CD14-positive monocyte (primary cell): Measurements from ENCODE around the gene EYS. TPM values are rescaled to one million over a fixed set of nuclear protein-coding genes. Genes with fewer than 3 reads are reported as not detected.

Experiments
- DNase-seq, 3 donors: peaks; one replicate each; pipeline ENCODE4 v3.0.0-alpha.2; 2011 to 2022
- H2AFZ ChIP-seq: 2 replicates; pipeline ENCODE4 v1.6.0; 2012; ENCODE audit warnings: mild to moderate bottlenecking, low read depth, low read length, inconsistent platforms; ENCODE audit not compliant: insufficient read depth, poor library complexity, severe bottlenecking
- H3K27ac ChIP-seq, 2 donors: 1 replicate in 1 of 2; 2 replicates in 1 of 2; pipeline ENCODE4 v1.5.1; 2012 to 2013; ENCODE audit warnings: low read length in 2 of 2, control low read depth in 1 of 2, inconsistent platforms in 1 of 2, low read depth in 1 of 2, mild to moderate bottlenecking in 1 of 2
- H3K27me3 ChIP-seq, 2 donors: one replicate each; pipeline versions ENCODE4 v1.6.0 to v1.6.1; 2011 to 2013; ENCODE audit warnings: low read length in 2 of 2; ENCODE audit not compliant: control insufficient read depth in 2 of 2, insufficient read depth in 2 of 2
- H3K36me3 ChIP-seq, 2 donors: replicated peaks in 1 of 2; 1 replicate in 1 of 2; 2 replicates in 1 of 2; pipeline versions ENCODE4 v1.5.1 to v1.6.1; 2012 to 2013; ENCODE audit warnings: low read length in 2 of 2, control low read depth in 1 of 2, inconsistent platforms in 1 of 2, mild to moderate bottlenecking in 1 of 2; ENCODE audit not compliant: insufficient read depth in 2 of 2, control insufficient read depth in 1 of 2
- H3K4me1 ChIP-seq, 2 donors: 1 replicate in 1 of 2; 2 replicates in 1 of 2; pipeline versions ENCODE4 v1.5.1 to v1.6.1; 2012 to 2013; ENCODE audit warnings: low read length in 2 of 2, control low read depth in 1 of 2, inconsistent platforms in 1 of 2, mild to moderate bottlenecking in 1 of 2, moderate library complexity in 1 of 2; ENCODE audit not compliant: insufficient read depth in 2 of 2, control insufficient read depth in 1 of 2
- H3K4me2 ChIP-seq: replicated peaks from 2 replicates; pipeline ENCODE3; 2012; ENCODE audit warnings: low read length, moderate library complexity, mild to moderate bottlenecking; ENCODE audit not compliant: poor library complexity, severe bottlenecking; ENCODE audit errors: extremely low read depth
- H3K4me3 ChIP-seq, 3 experiments: fragments of 200-600 bp in 1 of 3; sonication (generic) in 1 of 3; replicated peaks in 1 of 3; 1 replicate in 2 of 3; 2 replicates in 1 of 3; pipeline ENCODE4 v1.5.1; 2011 to 2013; ENCODE audit warnings: low read length in 3 of 3, mild to moderate bottlenecking in 3 of 3, control low read depth in 2 of 3, low read depth in 2 of 3, inconsistent platforms in 1 of 3, moderate library complexity in 1 of 3
- H3K79me2 ChIP-seq: 2 replicates; pipeline ENCODE4 v1.6.0; 2012; ENCODE audit warnings: mild to moderate bottlenecking, control low read depth, inconsistent platforms, low read length, moderate library complexity; ENCODE audit not compliant: insufficient read depth
- H3K9ac ChIP-seq: 2 replicates; pipeline ENCODE4 v1.6.0; 2017; ENCODE audit warnings: low read length, mild to moderate bottlenecking; ENCODE audit not compliant: insufficient read depth, poor library complexity, severe bottlenecking
- H3K9me3 ChIP-seq, 2 donors: replicated peaks in 1 of 2; 1 replicate in 1 of 2; 2 replicates in 1 of 2; pipeline versions ENCODE4 v1.5.1 to v1.6.1; 2012 to 2013; ENCODE audit warnings: low read length in 2 of 2, control low read depth in 1 of 2; ENCODE audit not compliant: control insufficient read depth in 1 of 2, insufficient read depth in 1 of 2
- H4K20me1 ChIP-seq: 2 replicates; pipeline ENCODE4 v1.6.0; 2012; ENCODE audit warnings: mild to moderate bottlenecking, low read length, control low read depth, moderate library complexity; ENCODE audit not compliant: insufficient read depth
- H3K27ac Mint-ChIP-seq, 7 donors: one replicate each; pipeline ENCODE4 v1.8.0; 2020; ENCODE audit warnings: mild to moderate bottlenecking in 7 of 7, mixed read lengths in 7 of 7, moderate library complexity in 6 of 7, inconsistent platforms in 2 of 7
- H3K27me3 Mint-ChIP-seq, 3 donors: one replicate each; pipeline ENCODE4 v1.8.0; 2021 to 2022; ENCODE audit warnings: low read depth in 3 of 3, mild to moderate bottlenecking in 3 of 3, mixed read lengths in 3 of 3, moderate library complexity in 3 of 3, inconsistent platforms in 1 of 3
- H3K36me3 Mint-ChIP-seq, 2 donors: one replicate each; pipeline ENCODE4 v1.8.0; 2020; ENCODE audit warnings: mixed read lengths in 2 of 2, inconsistent platforms in 1 of 2, mild to moderate bottlenecking in 1 of 2
- H3K4me1 Mint-ChIP-seq: one replicate; pipeline ENCODE4 v1.8.0; 2020; ENCODE audit warnings: mild to moderate bottlenecking, mixed read lengths
- H3K4me3 Mint-ChIP-seq, 2 donors: one replicate each; pipeline ENCODE4 v1.8.0; 2020; ENCODE audit warnings: mild to moderate bottlenecking in 2 of 2, mixed read lengths in 2 of 2, moderate library complexity in 1 of 2
- H3K9me3 Mint-ChIP-seq, 7 donors: one replicate each; pipeline ENCODE4 v1.8.0; 2020 to 2022; ENCODE audit warnings: mixed read lengths in 7 of 7, mild to moderate bottlenecking in 6 of 7, moderate library complexity in 6 of 7, inconsistent platforms in 2 of 7
- WGBS: methylation state at CpG from one replicate; pipeline ENCODE4 v1.1.5; 2013; ENCODE audit warnings: missing lambda C conversion rate; ENCODE audit not compliant: insufficient coverage; 5-methylcytosine and 5-hydroxymethylcytosine counted together
- intact Hi-C, 2 donors: fragments of 100-400 bp; cut with micrococcal nuclease; formaldehyde crosslinking; loops; one replicate each; pipeline versions ENCODE4 v1.15.0 to v1.15.1; 2023
- polyA plus RNA-seq, 3 donors: library from polyadenylated mRNA; depleted of rRNA in 1 of 3; unstranded in 2 of 3; stranded (reverse) in 1 of 3; fragments of 300-500 nt in 2 of 3; fragments of >200 nt in 1 of 3; fragmentation: Illumina TruSeq in 2 of 3; gene quantifications; 1 replicate in 2 of 3; 2 replicates in 1 of 3; pipeline ENCODE4 v1.2.3, GENCODE V29; 2012 to 2021
- TF ChIP-seq, protein P1 (sequence below): fragments of 200-600 bp; IDR thresholded peaks from one replicate; pipeline ENCODE4 v1.8.0; 2022; ENCODE audit warnings: antibody characterized with exemption, mild to moderate bottlenecking

The EYS gene
- polyA plus RNA-seq, 3 donors, result 0.01 to 0.03 TPM; not detected in 1

DNA sequence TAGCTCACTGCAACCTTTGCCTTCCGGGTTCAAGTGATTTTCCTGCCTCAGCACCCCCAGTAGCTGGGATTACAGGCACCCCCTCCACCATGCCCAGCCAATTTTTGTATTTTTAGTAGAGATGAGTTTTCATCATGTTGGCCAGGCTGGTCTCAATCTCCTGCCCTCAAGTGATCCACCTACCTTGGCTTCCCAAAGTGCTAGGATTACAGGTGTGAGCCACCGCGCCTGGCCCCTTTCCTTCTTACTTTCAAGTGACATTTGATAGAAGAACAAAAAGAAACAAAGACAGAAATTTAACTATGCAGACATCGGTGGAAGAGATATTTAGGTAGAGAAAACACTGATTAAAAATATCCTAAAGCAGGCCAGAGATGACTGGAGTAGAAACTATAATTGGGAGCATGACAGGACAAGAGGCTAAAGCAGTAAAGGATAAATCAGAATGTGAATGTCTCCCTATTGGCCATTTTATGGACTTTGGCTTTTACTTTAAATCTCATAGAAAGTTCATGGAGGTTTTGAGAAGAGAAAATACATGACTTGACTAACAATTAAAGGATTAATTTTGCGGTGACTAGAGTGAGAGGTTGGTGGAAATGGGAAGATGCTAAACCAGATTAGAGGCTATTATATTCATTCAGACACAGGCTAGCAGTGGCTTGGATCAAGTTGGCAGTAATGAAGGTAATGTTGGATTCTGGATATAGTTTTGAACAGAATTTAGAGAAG is 2.2 kb upstream of the EYS start:
- no peaks in the 10 kb centered on the region for H3K36me3 Mint-ChIP-seq

DNA sequence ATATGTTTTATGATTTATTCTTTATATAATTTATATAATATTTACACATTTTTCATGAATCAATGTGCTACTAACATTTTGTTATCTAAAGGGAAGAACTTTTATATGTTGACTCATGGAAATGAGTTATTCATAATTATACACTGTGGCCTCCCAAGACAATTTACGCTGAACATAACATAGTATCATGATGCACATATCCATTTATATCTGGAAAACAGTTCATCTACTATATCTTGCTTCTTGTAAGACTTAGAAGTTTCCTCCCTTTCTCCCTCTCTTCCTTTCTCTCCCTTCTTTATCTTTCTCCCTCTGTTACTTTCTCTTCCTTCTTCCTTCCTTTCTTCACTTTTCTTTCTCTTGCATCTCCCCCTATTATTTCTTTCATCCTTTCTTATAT is 1.1 kb upstream of the EYS start:
- H3K79me2 ChIP-seq, result no peaks in the 10 kb centered on the region
- peaks cover 0 to 3% (median 1%) of the 10 kb centered on the region in 7 donors for H3K9me3 Mint-ChIP-seq
- no peak for DNase-seq
- no peak overlapping the region for H3K4me3 ChIP-seq
- H3K9me3 ChIP-seq, result no peaks in the 10 kb centered on the region
- no peak overlapping the region for H3K4me3 Mint-ChIP-seq
- intact Hi-C loops, result no loop called here
- H3K4me2 ChIP-seq, result no peak overlapping the region
- H2AFZ ChIP-seq, result no peak overlapping the region
- TF ChIP-seq, protein P1, sequence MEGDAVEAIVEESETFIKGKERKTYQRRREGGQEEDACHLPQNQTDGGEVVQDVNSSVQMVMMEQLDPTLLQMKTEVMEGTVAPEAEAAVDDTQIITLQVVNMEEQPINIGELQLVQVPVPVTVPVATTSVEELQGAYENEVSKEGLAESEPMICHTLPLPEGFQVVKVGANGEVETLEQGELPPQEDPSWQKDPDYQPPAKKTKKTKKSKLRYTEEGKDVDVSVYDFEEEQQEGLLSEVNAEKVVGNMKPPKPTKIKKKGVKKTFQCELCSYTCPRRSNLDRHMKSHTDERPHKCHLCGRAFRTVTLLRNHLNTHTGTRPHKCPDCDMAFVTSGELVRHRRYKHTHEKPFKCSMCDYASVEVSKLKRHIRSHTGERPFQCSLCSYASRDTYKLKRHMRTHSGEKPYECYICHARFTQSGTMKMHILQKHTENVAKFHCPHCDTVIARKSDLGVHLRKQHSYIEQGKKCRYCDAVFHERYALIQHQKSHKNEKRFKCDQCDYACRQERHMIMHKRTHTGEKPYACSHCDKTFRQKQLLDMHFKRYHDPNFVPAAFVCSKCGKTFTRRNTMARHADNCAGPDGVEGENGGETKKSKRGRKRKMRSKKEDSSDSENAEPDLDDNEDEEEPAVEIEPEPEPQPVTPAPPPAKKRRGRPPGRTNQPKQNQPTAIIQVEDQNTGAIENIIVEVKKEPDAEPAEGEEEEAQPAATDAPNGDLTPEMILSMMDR, result no peak
- no peaks in the 10 kb centered on the region for H3K27me3 Mint-ChIP-seq
- no peak overlapping the region for H3K9ac ChIP-seq
- H3K36me3 Mint-ChIP-seq, result no peaks in the 10 kb centered on the region
- H3K4me1 Mint-ChIP-seq, result no peaks in the 10 kb centered on the region
- 100% methylated on average over 1 of the region's 1 CpG for WGBS
- no peaks in the 10 kb centered on the region for H3K4me1 ChIP-seq
- no peak overlapping the region for H3K27ac Mint-ChIP-seq
- H4K20me1 ChIP-seq, result no peaks in the 10 kb centered on the region
- no peak overlapping the region for H3K27ac ChIP-seq
- no peaks in the 10 kb centered on the region for H3K27me3 ChIP-seq
- H3K36me3 ChIP-seq, result no peaks in the 10 kb centered on the region

More for the DNA sequence above, 2.2 kb upstream of the EYS start:
- Histone ChIP-seq H3K4me2 (no peak overlapping the region), H3K9ac (no peak overlapping the region), H2AFZ (no peak overlapping the region), H3K36me3 (no peaks in the 10 kb centered on the region), H3K4me3 (no peak overlapping the region), H4K20me1 (no peaks in the 10 kb centered on the region), H3K79me2 (no peaks in the 10 kb centered on the region), H3K4me1 (no peaks in the 10 kb centered on the region), H3K27ac (no peak overlapping the region), H3K9me3 (no peaks in the 10 kb centered on the region), H3K27me3 (no peaks in the 10 kb centered on the region)
- DNase-seq, result no peak
- H3K4me1 Mint-ChIP-seq, result no peaks in the 10 kb centered on the region
- H3K27ac Mint-ChIP-seq, result no peak overlapping the region
- no peaks in the 10 kb centered on the region for H3K27me3 Mint-ChIP-seq
- TF ChIP-seq, protein P1, result no peak
- 85% methylated on average over 2 of the region's 5 CpGs for WGBS
- intact Hi-C loops, result no loop called here
- H3K9me3 Mint-ChIP-seq, result peaks cover 0 to 3% (median 1%) of the 10 kb centered on the region in 7 donors
- H3K4me3 Mint-ChIP-seq, result no peak overlapping the region
